CD4-positive, alpha-beta memory T cell (primary cell): ENCODE data around the gene SQOR. TPM values are rescaled to one million over a fixed set of nuclear protein-coding genes. Genes with fewer than 3 reads are reported as not detected.
"Not testable (repeated sequence)": the region's sequence is repeated elsewhere in the genome, so short reads cannot be mapped to it uniquely, and the experiment has no call there.

Experiments used
- CTCF ChIA-PET: fragments of 350-600 bp; sonication (Branson Sonifier 250); formaldehyde crosslinking; loops from one replicate; lab custom pipeline; 2021; ENCODE audit warnings: inconsistent platforms; ENCODE audit not compliant: partially characterized antibody; lab: Charles Lee
- POLR2A ChIA-PET: fragments of 350-600 bp; sonication (Branson Sonifier 250); formaldehyde crosslinking; loops from one replicate; lab custom pipeline; 2021; ENCODE audit not compliant: partially characterized antibody; lab: Charles Lee
- DNase-seq, 5 donors: peaks; one replicate each; pipeline versions ENCODE4 v3.0.0 to v3.0.0-alpha.2; 2020 to 2022; ENCODE audit warnings: mixed read lengths in 1 of 5
- H3K27ac ChIP-seq: one replicate; pipeline ENCODE4 v1.7.0; 2013; ENCODE audit warnings: low read depth, low read length
- H3K27me3 ChIP-seq: 2 replicates; pipeline ENCODE4 v1.7.0; 2013; ENCODE audit warnings: mild to moderate bottlenecking, low read length, moderate library complexity; ENCODE audit not compliant: insufficient read depth
- H3K36me3 ChIP-seq: 2 replicates; pipeline ENCODE4 v1.7.0; 2013; ENCODE audit warnings: mild to moderate bottlenecking, low read length, moderate library complexity; ENCODE audit not compliant: insufficient read depth
- H3K4me1 ChIP-seq: 2 replicates; pipeline ENCODE4 v1.7.0; 2013; ENCODE audit warnings: mild to moderate bottlenecking, low read length, moderate library complexity; ENCODE audit not compliant: insufficient read depth
- H3K4me3 ChIP-seq, 2 donors: one replicate each; pipeline ENCODE4 v1.7.0; 2013; ENCODE audit warnings: low read length in 2 of 2, mild to moderate bottlenecking in 1 of 2
- H3K9me3 ChIP-seq, 2 donors: one replicate each; pipeline ENCODE4 v1.7.0; 2013; ENCODE audit warnings: low read length in 2 of 2, control low read depth in 1 of 2; ENCODE audit not compliant: control insufficient read depth in 1 of 2
- H3K27ac Mint-ChIP-seq, 7 donors: one replicate each; pipeline ENCODE4 v1.8.0; 2020 to 2021; ENCODE audit warnings: mixed read lengths in 7 of 7, mild to moderate bottlenecking in 6 of 7, inconsistent platforms in 3 of 7, moderate library complexity in 3 of 7
- H3K27me3 Mint-ChIP-seq, 2 donors: one replicate each; pipeline ENCODE4 v1.8.0; 2020 to 2021; ENCODE audit warnings: mixed read lengths in 2 of 2
- H3K36me3 Mint-ChIP-seq, 2 donors: one replicate each; pipeline ENCODE4 v1.8.0; 2020 to 2021; ENCODE audit warnings: mixed read lengths in 2 of 2, inconsistent platforms in 1 of 2, mild to moderate bottlenecking in 1 of 2
- H3K4me1 Mint-ChIP-seq, 4 donors: one replicate each; pipeline ENCODE4 v1.8.0; 2020 to 2021; ENCODE audit warnings: mixed read lengths in 4 of 4, mild to moderate bottlenecking in 1 of 4
- H3K4me3 Mint-ChIP-seq, 8 donors: one replicate each; pipeline ENCODE4 v1.8.0; 2020 to 2021; ENCODE audit warnings: mixed read lengths in 8 of 8, mild to moderate bottlenecking in 7 of 8, moderate library complexity in 6 of 8, inconsistent platforms in 3 of 8
- H3K9me3 Mint-ChIP-seq, 8 donors: one replicate each; pipeline ENCODE4 v1.8.0; 2020 to 2021; ENCODE audit warnings: mixed read lengths in 8 of 8, mild to moderate bottlenecking in 5 of 8, inconsistent platforms in 3 of 8, moderate library complexity in 1 of 8
- intact Hi-C: fragments of 100-400 bp; cut with micrococcal nuclease; formaldehyde crosslinking; loops from one replicate; pipeline ENCODE4 v1.15.1; 2023
- polyA plus RNA-seq, 2 donors: library from polyadenylated mRNA; unstranded; fragments of 300-500 nt; fragmentation: Illumina TruSeq; gene quantifications; one replicate each; pipeline ENCODE4 v1.2.3, GENCODE V29; 2021
- total RNA-seq, 2 experiments: library from RNA; stranded (reverse); gene quantifications; one replicate each; pipeline ENCODE4 v1.2.3, GENCODE V29; 2021

SQOR gene
- total and polyA plus RNA-seq, 4 experiments from 2014 or later: 47.9 to 183 (median 84.6) TPM

DNA sequence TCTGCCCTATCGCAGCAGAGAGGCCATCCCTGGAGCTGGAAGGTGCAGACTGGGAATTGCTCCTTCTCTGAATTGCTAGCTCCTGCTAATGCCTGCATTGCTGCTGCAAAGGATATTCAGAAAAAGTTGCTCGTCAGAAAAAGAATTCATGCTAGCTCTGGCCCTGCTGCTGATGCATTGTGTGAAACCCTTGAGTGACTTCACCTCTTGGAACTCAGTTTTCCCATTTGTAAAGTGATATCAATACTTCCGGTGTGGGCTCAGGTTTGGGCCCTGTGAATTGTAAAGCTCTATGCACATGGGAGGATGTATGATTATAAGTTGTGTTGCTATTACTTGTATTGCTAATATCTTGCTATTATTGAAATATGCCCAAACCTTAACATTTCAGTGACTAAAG is 11.4 kb downstream of the SQOR start:
- CTCF ChIA-PET: interaction anchor here (7.3 kb wide), 1 partner anchor 59 kb away, joined by 31 read pairs; no protein-coding TSS in a partner anchor
- POLR2A ChIA-PET: interaction anchor here (2.4 kb wide), 1 partner anchor 11 kb away, joined by 9 read pairs; the partner anchor contains the start of gene SQOR
- H3K36me3 ChIP-seq: no peaks in the 10 kb centered on the region
- H3K4me3 Mint-ChIP-seq: peak overlapping the region in 4 of 8 donors; percentile 22 to 69 (median 40)
- no peak overlapping the region for H3K27ac Mint-ChIP-seq
- no peaks in the 10 kb centered on the region for H3K27me3 ChIP-seq
- DNase-seq: no peak
- H3K9me3 Mint-ChIP-seq: peaks cover 0 to 2% (median 0%) of the 10 kb centered on the region in 8 donors
- peaks cover 23 to 24% of the 10 kb centered on the region in 2 donors for H3K36me3 Mint-ChIP-seq
- H3K4me1 Mint-ChIP-seq: peaks cover 54 to 81% (median 70%) of the 10 kb centered on the region in 4 donors
- intact Hi-C loops: no loop called here
- H3K27me3 Mint-ChIP-seq: no peaks in the 10 kb centered on the region
- peaks cover 77% of the 10 kb centered on the region for H3K4me1 ChIP-seq
- H3K27ac ChIP-seq: no peak overlapping the region
- no peaks in the 10 kb centered on the region for H3K9me3 ChIP-seq
- no peak overlapping the region for H3K4me3 ChIP-seq

DNA sequence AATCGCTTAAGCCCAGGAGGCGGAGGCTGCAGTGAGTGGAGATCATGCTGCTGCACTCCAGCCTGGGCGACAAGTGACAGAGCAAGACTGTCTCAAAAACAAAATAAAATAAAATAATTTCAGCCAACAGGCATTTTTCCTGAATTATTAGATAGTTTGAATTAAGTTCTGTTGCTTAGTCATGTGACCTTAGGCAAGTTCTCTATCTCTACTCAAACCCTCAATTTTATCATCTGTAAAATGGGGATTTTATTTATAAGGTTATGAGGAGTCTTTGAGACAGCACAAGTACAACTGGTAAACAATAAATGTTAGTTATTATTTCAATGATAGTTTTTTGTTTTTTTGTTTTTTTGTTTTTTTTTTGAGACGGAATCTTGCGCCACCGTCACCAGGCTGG is 13.0 kb downstream of the SQOR start:
- no peaks in the 10 kb centered on the region for H3K27me3 ChIP-seq
- peaks cover 45 to 78% (median 61%) of the 10 kb centered on the region in 4 donors for H3K4me1 Mint-ChIP-seq
- DNase-seq: no peak
- no peak overlapping the region for H3K27ac ChIP-seq
- H3K27ac Mint-ChIP-seq: no peak overlapping the region
- H3K9me3 ChIP-seq: no peaks in the 10 kb centered on the region
- no peak overlapping the region for H3K4me3 ChIP-seq
- peaks cover 63% of the 10 kb centered on the region for H3K4me1 ChIP-seq
- CTCF ChIA-PET: interaction anchor here (0.9 to 1.5 kb wide), 2 partner anchors 10 to 33 kb away, joined by 3 read pairs; no protein-coding TSS in a partner anchor
- H3K9me3 Mint-ChIP-seq: no peaks in the 10 kb centered on the region
- peaks cover 18 to 22% of the 10 kb centered on the region in 2 donors for H3K36me3 Mint-ChIP-seq
- H3K4me3 Mint-ChIP-seq: no peak overlapping the region
- H3K36me3 ChIP-seq: no peaks in the 10 kb centered on the region
- POLR2A ChIA-PET: no interaction called here
- no peaks in the 10 kb centered on the region for H3K27me3 Mint-ChIP-seq
- intact Hi-C loops: no loop called here

DNA sequence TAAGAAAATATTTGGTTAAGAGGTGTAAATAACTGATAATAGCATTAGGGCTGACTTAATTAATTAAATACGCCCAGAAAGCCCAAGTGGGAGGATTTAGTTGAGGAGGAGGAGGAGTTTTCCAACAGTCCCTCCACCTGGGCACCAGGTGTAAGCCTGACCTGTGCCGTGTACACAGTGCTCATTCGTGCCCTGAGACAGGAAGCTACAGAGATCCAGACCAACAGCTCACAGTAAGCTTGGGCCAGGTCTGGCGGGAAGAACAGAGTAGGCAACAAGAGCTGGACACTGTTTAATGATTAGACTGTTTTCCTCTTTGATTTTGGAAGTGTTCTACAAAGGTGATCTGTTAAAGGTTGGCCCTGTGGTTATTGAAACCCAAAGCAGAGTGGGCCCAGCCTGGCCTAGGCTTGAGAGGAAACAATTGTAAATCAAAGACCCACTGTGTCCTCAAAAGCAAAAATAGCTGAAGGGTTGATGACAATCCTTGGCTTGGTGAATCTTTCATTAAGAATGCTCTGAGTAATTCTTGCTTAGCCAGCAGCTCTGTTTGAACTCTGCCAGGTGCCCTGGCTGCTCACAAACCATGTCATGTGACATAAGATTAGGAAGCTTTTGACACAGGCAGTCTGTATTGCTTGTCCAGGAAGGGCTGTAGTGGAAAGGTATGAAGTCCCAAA is 13.8 kb downstream of the SQOR start:
- peak overlapping the region in 5 of 7 donors; percentile 24 to 74 (median 51) for H3K27ac Mint-ChIP-seq
- H3K4me1 Mint-ChIP-seq: peaks cover 48 to 78% (median 65%) of the 10 kb centered on the region in 4 donors
- DNase-seq: no peak
- peaks cover 16 to 20% of the 10 kb centered on the region in 2 donors for H3K36me3 Mint-ChIP-seq
- no peak overlapping the region for H3K27ac ChIP-seq
- H3K27me3 ChIP-seq: no peaks in the 10 kb centered on the region
- CTCF ChIA-PET: interaction anchor here (0.6 to 1.0 kb wide), 3 partner anchors 14 to 191 kb away, joined by 3 read pairs; partner anchors contain the start of gene SQOR
- peak overlapping the region in 7 of 8 donors; percentile 4 to 54 (median 23) for H3K4me3 Mint-ChIP-seq
- no peak overlapping the region for H3K4me3 ChIP-seq
- no peaks in the 10 kb centered on the region for H3K9me3 ChIP-seq
- H3K4me1 ChIP-seq: peaks cover 69% of the 10 kb centered on the region
- H3K36me3 ChIP-seq: no peaks in the 10 kb centered on the region
- intact Hi-C loops: no loop called here
- no peaks in the 10 kb centered on the region for H3K27me3 Mint-ChIP-seq
- H3K9me3 Mint-ChIP-seq: no peaks in the 10 kb centered on the region
- POLR2A ChIA-PET: interaction anchor here (1.2 kb wide), 1 partner anchor 11 kb away, joined by 4 read pairs; no protein-coding TSS in a partner anchor

DNA sequence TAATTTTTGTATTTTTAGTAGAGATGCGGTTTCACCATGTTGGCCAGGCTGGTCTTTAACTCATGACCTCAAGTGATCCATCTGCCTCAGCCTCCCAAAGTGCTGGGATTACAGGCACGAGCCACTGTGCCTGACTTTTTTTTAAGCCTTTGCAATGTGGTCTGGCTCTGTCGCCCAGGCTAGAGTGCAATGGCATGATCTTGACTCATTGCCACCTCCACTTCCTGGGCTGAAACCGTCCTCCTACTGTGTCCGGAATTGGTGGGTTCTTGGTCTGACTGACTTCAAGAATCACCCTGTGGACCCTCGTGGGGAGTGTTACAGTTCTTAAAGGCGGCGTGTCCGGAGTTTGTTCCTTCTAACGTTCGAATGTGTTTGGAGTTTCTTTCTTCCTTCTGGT is 15.2 kb downstream of the SQOR start:
- H3K4me1 ChIP-seq: peaks cover 63% of the 10 kb centered on the region
- CTCF ChIA-PET: not testable (repeated sequence)

DNA sequence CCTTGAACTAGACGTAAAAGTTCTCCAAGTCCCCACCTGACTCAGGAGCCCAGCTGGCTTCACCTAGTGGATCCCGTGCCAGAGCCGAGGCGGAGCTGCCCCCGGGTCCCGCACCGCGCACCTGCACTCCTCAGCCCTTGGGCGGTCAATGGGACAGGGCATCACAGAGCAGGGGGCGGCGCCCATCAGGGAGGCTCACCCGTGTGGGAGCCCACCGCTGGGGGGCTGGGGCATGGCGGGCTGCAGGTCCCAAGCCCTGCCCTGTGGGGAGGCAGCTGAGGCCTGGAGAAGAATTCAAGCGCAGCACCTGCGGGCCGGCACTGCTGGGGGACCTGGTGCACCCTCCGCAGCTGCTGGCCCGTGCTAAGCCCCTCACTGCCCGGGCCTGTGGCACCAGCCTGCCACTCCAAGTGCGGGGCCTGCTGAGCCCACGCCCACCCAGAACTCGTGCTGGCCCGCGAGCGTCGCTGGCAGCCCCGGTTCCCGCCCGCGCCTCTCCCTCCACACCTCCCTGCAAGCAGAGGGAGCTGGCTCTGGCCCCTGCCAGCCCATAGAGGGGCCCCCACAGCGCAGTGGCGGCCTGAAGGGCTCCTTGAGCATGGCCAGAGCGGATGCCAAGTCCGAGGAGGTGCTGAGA is 16.2 kb downstream of the SQOR start:
- H3K36me3 ChIP-seq: no peaks in the 10 kb centered on the region
- H3K36me3 Mint-ChIP-seq: peaks cover 13 to 18% of the 10 kb centered on the region in 2 donors
- H3K27me3 ChIP-seq: no peaks in the 10 kb centered on the region
- H3K4me3 Mint-ChIP-seq: no peak overlapping the region
- ChIA-PET POLR2A (no interaction called here), CTCF (no interaction called here)
- H3K27ac ChIP-seq: no peak overlapping the region
- H3K27me3 Mint-ChIP-seq: no peaks in the 10 kb centered on the region
- peaks cover 53% of the 10 kb centered on the region for H3K4me1 ChIP-seq
- no peak for DNase-seq
- peaks cover 40 to 70% (median 58%) of the 10 kb centered on the region in 4 donors for H3K4me1 Mint-ChIP-seq
- no peak overlapping the region for H3K27ac Mint-ChIP-seq
- H3K4me3 ChIP-seq: no peak overlapping the region
- H3K9me3 Mint-ChIP-seq: no peaks in the 10 kb centered on the region
- intact Hi-C loops: no loop called here
- H3K9me3 ChIP-seq: no peaks in the 10 kb centered on the region

More for the DNA sequence above, 15.2 kb downstream of the SQOR start:
- H3K27ac ChIP-seq, POLR2A ChIA-PET, H3K27me3 Mint-ChIP-seq, H3K27me3 ChIP-seq, intact Hi-C loops, DNase-seq, H3K4me3 ChIP-seq, H3K9me3 ChIP-seq, H3K36me3 ChIP-seq, H3K9me3 Mint-ChIP-seq: not testable (repeated sequence)
- Mint-ChIP-seq H3K4me3 (peak overlapping the region in 3 of 8 donors; percentile 18 to 51 (median 44)), H3K4me1 (peaks cover 46 to 78% (median 63%) of the 10 kb centered on the region in 4 donors), H3K27ac (peak overlapping the region in 2 of 7 donors; percentile 38 to 46), H3K36me3 (peaks cover 13 to 18% of the 10 kb centered on the region in 2 donors)

DNA sequence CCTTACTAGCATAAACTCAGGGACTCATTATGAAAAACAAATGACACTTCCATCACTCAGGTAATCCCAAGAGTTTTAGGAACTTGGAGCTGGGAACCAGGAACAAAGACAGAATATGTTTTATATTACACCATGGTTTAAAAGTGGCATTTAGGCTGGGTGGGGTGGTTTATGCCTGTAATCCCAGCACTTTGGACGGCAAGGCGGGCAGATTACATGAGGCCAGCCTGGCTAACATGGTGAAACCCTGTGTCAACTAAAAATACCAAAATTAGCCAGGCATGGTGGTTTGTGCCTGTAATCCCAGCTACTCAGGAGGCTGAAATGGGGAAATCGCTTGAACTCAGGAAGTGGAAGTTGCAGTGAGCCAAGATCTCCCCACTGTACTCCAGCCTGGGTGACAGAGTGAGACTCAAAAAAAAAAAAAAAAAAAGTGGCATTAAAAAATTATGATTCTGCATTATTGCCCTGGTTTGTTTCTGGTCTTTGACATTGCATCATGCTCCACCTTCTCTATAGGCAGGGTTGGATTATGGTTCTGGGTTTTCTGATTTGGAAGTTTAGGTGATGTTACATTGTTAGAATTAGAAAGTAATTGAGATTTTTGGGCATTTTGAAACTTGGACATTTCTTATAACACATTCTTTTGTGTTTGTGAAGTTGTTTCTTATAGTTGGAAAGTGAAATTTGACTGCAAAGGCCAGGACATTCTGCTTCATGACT is 19.0 kb downstream of the SQOR start:
- Histone ChIP-seq H3K27me3 (no peaks in the 10 kb centered on the region), H3K36me3 (no peaks in the 10 kb centered on the region), H3K4me1 (peaks cover 27% of the 10 kb centered on the region), H3K4me3 (no peak overlapping the region), H3K27ac (no peak overlapping the region), H3K9me3 (no peaks in the 10 kb centered on the region)
- Mint-ChIP-seq H3K27me3 (no peaks in the 10 kb centered on the region), H3K4me1 (peaks cover 37 to 76% (median 59%) of the 10 kb centered on the region in 4 donors), H3K36me3 (peaks cover 17 to 20% of the 10 kb centered on the region in 2 donors), H3K9me3 (peaks cover 0 to 1% (median 0%) of the 10 kb centered on the region in 8 donors), H3K4me3 (no peak overlapping the region), H3K27ac (peak overlapping the region in 2 of 7 donors; percentile 33 to 77)
- POLR2A ChIA-PET: interaction anchor here (1.4 kb wide), 1 partner anchor 16 kb away, joined by 5 read pairs; no protein-coding TSS in a partner anchor
- no peak for DNase-seq
- CTCF ChIA-PET: no interaction called here
- intact Hi-C loops: no loop called here
